Measurements from ENCODE around the gene MAP3K2.

The MAP3K2 gene

GRCh38 chr2:127313406-127313805 lies 74.4 kb downstream of the MAP3K2 start:
- TF ChIP-seq ZFX (IDR thresholded peaks at IDR 0.05; ENCODE audit: borderline replicate concordance): no peak
- no peak for TF ChIP-seq CTCF (IDR thresholded peaks at IDR 0.05)

GRCh38 chr2:127310980-127311379 lies 76.8 kb downstream of the MAP3K2 start:
- TF ChIP-seq ZFX (IDR thresholded peaks at IDR 0.05; ENCODE audit: borderline replicate concordance): no peak
- no peak overlapping the region for H3K27ac ChIP-seq

More at GRCh38 chr2:127313406-127313805, 74.4 kb downstream of the MAP3K2 start:
- H3K27ac ChIP-seq: no peak overlapping the region

- no peak overlapping the region for H3K27ac ChIP-seq
- no peak for TF ChIP-seq CTCF (IDR thresholded peaks at IDR 0.05)
- TF ChIP-seq ZFX (IDR thresholded peaks at IDR 0.05; ENCODE audit: borderline replicate concordance): no peak
Measured at GRCh38 chr2:127309468-127309867, 78.3 kb downstream of the MAP3K2 start.

GRCh38 chr2:127308586-127309138 lies 79.1 kb downstream of the MAP3K2 start:
- TF ChIP-seq CTCF (IDR thresholded peaks at IDR 0.05): no peak
- TF ChIP-seq ZFX (IDR thresholded peaks at IDR 0.05; ENCODE audit: borderline replicate concordance): no peak
- H3K27ac ChIP-seq: no peak overlapping the region

GRCh38 chr2:127305990-127306585 lies 81.7 kb downstream of the MAP3K2 start:
- TF ChIP-seq ZFX (IDR thresholded peaks at IDR 0.05; ENCODE audit: borderline replicate concordance): no peak
- no peak for TF ChIP-seq CTCF (IDR thresholded peaks at IDR 0.05)
- H3K27ac ChIP-seq: no peak overlapping the region

GRCh38 chr2:127302168-127302567 lies 85.6 kb downstream of the MAP3K2 start:
- no peak overlapping the region for H3K27ac ChIP-seq
- no peak for TF ChIP-seq CTCF (IDR thresholded peaks at IDR 0.05)
- TF ChIP-seq ZFX (IDR thresholded peaks at IDR 0.05; ENCODE audit: borderline replicate concordance): no peak

- peak within 1 kb of the TSS; percentile 48; the same call in 1 of the 2 replicates for H3K27ac ChIP-seq
Measured at GRCh38 chr2:127293748-127294562, 93.8 kb downstream of the MAP3K2 start, which contains the start of gene ERCC3. Gene ERCC3, minus strand, starts transcription at chr2:127294144. Its CDS starts 63 bp downstream, at chr2:127294081.

More at GRCh38 chr2:127293748-127294562, 93.8 kb downstream of the MAP3K2 start, which contains the start of gene ERCC3:
- TF ChIP-seq ZFX (IDR thresholded peaks at IDR 0.05; ENCODE audit: borderline replicate concordance) (no peak), CTCF (IDR thresholded peaks at IDR 0.05) (no peak)

Measured in 22Rv1 (cell line).